ENCODE results near the gene GDAP2. TPM values are rescaled to one million over a fixed set of nuclear protein-coding genes. Genes with fewer than 3 reads are reported as not detected.

Gene GDAP2
- total RNA-seq, 4 donors from 2014 or later, result 19.6 to 34.4 (median 25.1) TPM

DNA sequence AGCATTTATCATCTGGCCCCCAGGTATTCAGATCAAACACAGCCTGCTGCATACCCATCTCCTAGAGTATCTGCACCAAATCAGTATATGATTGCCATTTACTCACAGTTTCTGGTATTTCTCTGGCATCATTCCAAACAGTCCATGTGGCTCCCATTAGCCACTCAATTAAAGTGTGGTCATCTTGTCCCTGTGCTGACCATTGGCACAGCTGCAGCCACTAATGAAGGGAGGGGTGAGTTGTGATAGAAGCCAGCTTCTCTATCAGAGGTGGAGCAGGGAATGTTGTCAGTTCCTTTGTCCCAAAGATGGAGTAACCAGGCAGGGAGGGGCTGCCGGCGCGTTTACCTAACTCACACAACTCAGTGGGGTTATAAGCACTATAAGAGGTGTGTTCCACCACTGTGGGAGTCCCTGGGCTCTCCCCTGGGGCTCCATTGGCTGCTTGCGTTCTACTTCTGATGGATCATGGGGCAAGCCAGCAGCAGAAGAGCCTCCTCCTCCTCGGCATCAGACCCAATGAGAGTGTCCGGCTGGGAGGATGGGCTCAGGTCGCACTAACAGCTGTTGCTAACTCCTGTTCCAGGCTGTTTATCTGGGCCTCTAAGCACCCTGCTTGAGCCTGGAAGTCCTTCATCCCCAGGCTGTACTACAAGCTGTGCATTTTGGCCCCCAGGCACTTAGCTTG lies 108.6 kb downstream of the GDAP2 start:
- 89% methylated on average over 3 of the region's 7 CpGs for WGBS
- no peak overlapping the region for H3K27ac ChIP-seq
- peaks cover 24% of the 10 kb centered on the region for H3K4me1 ChIP-seq
- H3K27me3 ChIP-seq, result no peaks in the 10 kb centered on the region
- DNase-seq (ENCODE audit: low spot score in 2 of 2), result no peak
- H3K9me3 ChIP-seq, result no peaks in the 10 kb centered on the region
- no peak for TF ChIP-seq POLR2A (IDR thresholded peaks at IDR 0.05)
- TF ChIP-seq EP300 (IDR thresholded peaks at IDR 0.05), result no peak
- TF ChIP-seq, protein P1, sequence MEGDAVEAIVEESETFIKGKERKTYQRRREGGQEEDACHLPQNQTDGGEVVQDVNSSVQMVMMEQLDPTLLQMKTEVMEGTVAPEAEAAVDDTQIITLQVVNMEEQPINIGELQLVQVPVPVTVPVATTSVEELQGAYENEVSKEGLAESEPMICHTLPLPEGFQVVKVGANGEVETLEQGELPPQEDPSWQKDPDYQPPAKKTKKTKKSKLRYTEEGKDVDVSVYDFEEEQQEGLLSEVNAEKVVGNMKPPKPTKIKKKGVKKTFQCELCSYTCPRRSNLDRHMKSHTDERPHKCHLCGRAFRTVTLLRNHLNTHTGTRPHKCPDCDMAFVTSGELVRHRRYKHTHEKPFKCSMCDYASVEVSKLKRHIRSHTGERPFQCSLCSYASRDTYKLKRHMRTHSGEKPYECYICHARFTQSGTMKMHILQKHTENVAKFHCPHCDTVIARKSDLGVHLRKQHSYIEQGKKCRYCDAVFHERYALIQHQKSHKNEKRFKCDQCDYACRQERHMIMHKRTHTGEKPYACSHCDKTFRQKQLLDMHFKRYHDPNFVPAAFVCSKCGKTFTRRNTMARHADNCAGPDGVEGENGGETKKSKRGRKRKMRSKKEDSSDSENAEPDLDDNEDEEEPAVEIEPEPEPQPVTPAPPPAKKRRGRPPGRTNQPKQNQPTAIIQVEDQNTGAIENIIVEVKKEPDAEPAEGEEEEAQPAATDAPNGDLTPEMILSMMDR (IDR thresholded peaks at IDR 0.05), result no peak
- TF ChIP-seq POLR2AphosphoS5 (IDR thresholded peaks at IDR 0.05), result no peak
- H3K4me3 ChIP-seq, result no peak overlapping the region
- no peaks in the 10 kb centered on the region for H3K36me3 ChIP-seq

- Histone ChIP-seq H3K27me3 (no peaks in the 10 kb centered on the region), H3K36me3 (no peaks in the 10 kb centered on the region), H3K4me1 (peaks cover 20% of the 10 kb centered on the region), H3K4me3 (no peak overlapping the region), H3K27ac (no peak overlapping the region), H3K9me3 (no peaks in the 10 kb centered on the region)
- 79% methylated on average over 2 of the region's 2 CpGs for WGBS
- DNase-seq (ENCODE audit: low spot score in 2 of 2), result no peak
- TF ChIP-seq, protein P1 (IDR thresholded peaks at IDR 0.05), result no peak
- no peak for TF ChIP-seq POLR2A (IDR thresholded peaks at IDR 0.05)
- TF ChIP-seq EP300 (IDR thresholded peaks at IDR 0.05), result no peak
- TF ChIP-seq POLR2AphosphoS5 (IDR thresholded peaks at IDR 0.05), result no peak
These were observed 109.3 kb downstream of the GDAP2 start for GRCh38 chr1:117820096-117820495.

DNA sequence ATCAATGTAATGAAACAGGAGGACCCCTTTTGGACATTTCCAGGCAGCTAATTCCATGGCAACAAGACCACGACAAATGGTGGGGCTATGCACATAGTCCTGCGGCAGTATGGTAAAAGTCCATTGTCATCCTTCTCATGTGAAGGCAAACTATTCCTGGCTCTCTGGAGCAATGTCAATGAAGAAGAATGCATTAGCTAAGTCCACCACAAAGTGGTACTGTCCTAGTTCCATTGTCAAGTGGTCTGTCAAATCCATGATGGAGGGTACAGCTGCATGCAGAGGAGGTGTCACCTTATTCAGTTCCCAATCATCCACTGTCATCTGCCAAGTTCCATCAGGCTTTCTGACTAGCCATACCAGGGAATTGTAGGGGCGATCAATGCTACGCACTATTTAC lies 110.1 kb downstream of the GDAP2 start:
- DNase-seq (ENCODE audit: low spot score in 2 of 2), result no peak
- 75% methylated on average over 4 of the region's 4 CpGs for WGBS
- no peak overlapping the region for H3K4me3 ChIP-seq
- no peaks in the 10 kb centered on the region for H3K9me3 ChIP-seq
- H3K27me3 ChIP-seq, result no peaks in the 10 kb centered on the region
- no peak overlapping the region for H3K27ac ChIP-seq
- TF ChIP-seq, protein P1 (IDR thresholded peaks at IDR 0.05), result no peak
- TF ChIP-seq EP300 (IDR thresholded peaks at IDR 0.05), result no peak
- no peak for TF ChIP-seq POLR2AphosphoS5 (IDR thresholded peaks at IDR 0.05)
- no peak for TF ChIP-seq POLR2A (IDR thresholded peaks at IDR 0.05)
- no peaks in the 10 kb centered on the region for H3K36me3 ChIP-seq
- peaks cover 24% of the 10 kb centered on the region for H3K4me1 ChIP-seq

DNA sequence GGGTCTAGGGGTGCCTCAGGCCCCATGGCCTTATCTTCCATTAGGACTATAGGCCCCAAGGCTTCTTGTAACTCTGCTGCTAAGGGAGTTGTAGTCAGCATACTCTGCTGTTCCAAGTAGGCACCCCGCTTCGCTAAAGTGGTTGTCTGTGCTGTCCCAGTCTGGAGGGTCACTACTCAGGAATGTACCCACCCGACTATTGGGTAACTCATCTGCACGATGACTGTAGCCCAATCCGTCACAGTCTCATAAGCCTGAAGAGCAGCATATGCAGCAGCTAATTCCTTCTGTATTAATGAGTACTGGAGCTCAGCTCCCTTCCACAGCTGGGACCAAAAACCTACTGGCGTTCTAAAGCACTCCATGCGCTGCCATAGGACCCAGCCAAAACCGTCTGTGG lies 111.0 kb downstream of the GDAP2 start:
- TF ChIP-seq POLR2A (IDR thresholded peaks at IDR 0.05) (no peak), EP300 (IDR thresholded peaks at IDR 0.05) (no peak), POLR2AphosphoS5 (IDR thresholded peaks at IDR 0.05) (no peak)
- TF ChIP-seq, protein P1 (IDR thresholded peaks at IDR 0.05), result no peak
- Histone ChIP-seq H3K27ac (no peak overlapping the region), H3K4me3 (no peak overlapping the region), H3K36me3 (no peaks in the 10 kb centered on the region), H3K4me1 (peaks cover 25% of the 10 kb centered on the region), H3K27me3 (no peaks in the 10 kb centered on the region), H3K9me3 (no peaks in the 10 kb centered on the region)
- DNase-seq (ENCODE audit: low spot score in 2 of 2), result no peak
- 95% methylated on average over 5 of the region's 8 CpGs for WGBS

- Histone ChIP-seq H3K27ac (no peak overlapping the region), H3K4me3 (no peak overlapping the region), H3K27me3 (no peaks in the 10 kb centered on the region), H3K36me3 (no peaks in the 10 kb centered on the region), H3K9me3 (no peaks in the 10 kb centered on the region), H3K4me1 (peaks cover 25% of the 10 kb centered on the region)
- TF ChIP-seq, protein P1 (IDR thresholded peaks at IDR 0.05), result no peak
- no peak for TF ChIP-seq EP300 (IDR thresholded peaks at IDR 0.05)
- no peak for TF ChIP-seq POLR2AphosphoS5 (IDR thresholded peaks at IDR 0.05)
- TF ChIP-seq POLR2A (IDR thresholded peaks at IDR 0.05), result no peak
- WGBS, result 96% methylated on average over 4 of the region's 5 CpGs
- DNase-seq (ENCODE audit: low spot score in 2 of 2), result no peak
These were observed 111.8 kb downstream of the GDAP2 start for GRCh38 chr1:117817629-117818028.

Data from suprapubic skin (tissue), 4 donors.